Astrocyte (in vitro differentiated cells and primary cell): ENCODE measurements around the gene SRSF9. TPM values are rescaled to one million over a fixed set of nuclear protein-coding genes. Genes with fewer than 3 reads are reported as not detected.

Source experiments
- DNase-seq: peaks from one replicate; pipeline ENCODE4 v3.0.0-alpha.2; 2010; ENCODE audit warnings: low read depth
- FAIRE-seq: peaks from 2 replicates; lab custom pipeline; 2011; peaks lifted over from hg19 to GRCh38; lab: Jason Lieb, UNC
- H2AFZ ChIP-seq: 2 replicates; pipeline ENCODE4 v1.6.0; 2012; ENCODE audit warnings: low read depth, low read length, inconsistent platforms
- H3K27ac ChIP-seq: 2 replicates; pipeline ENCODE4 v1.5.1; 2011; ENCODE audit warnings: low read depth, low read length, inconsistent platforms
- H3K27me3 ChIP-seq: 2 replicates; pipeline ENCODE4 v1.6.0; 2011; ENCODE audit warnings: low read length, inconsistent platforms; ENCODE audit not compliant: insufficient read depth
- H3K36me3 ChIP-seq: 2 replicates; pipeline ENCODE4 v1.5.1; 2011; ENCODE audit warnings: low read length, inconsistent platforms; ENCODE audit not compliant: insufficient read depth
- H3K4me1 ChIP-seq: 2 replicates; pipeline ENCODE4 v1.5.1; 2011; ENCODE audit warnings: low read length, inconsistent platforms; ENCODE audit not compliant: insufficient read depth
- H3K4me2 ChIP-seq: 2 replicates; pipeline ENCODE4 v1.6.0; 2012; ENCODE audit warnings: low read length, inconsistent platforms
- H3K4me3 ChIP-seq: 2 replicates; pipeline ENCODE4 v1.5.1; 2011; ENCODE audit warnings: low read depth, mild to moderate bottlenecking, low read length, inconsistent platforms; ENCODE audit not compliant: insufficient read depth
- H3K79me2 ChIP-seq: 2 replicates; pipeline ENCODE4 v1.6.0; 2012; ENCODE audit warnings: mild to moderate bottlenecking, low read length, inconsistent platforms; ENCODE audit not compliant: insufficient read depth
- H3K9ac ChIP-seq: 2 replicates; pipeline ENCODE4 v1.6.0; 2012; ENCODE audit warnings: mild to moderate bottlenecking, low read length, inconsistent platforms
- H3K9me3 ChIP-seq: 2 replicates; pipeline ENCODE4 v1.5.1; 2012; ENCODE audit warnings: low read depth, mild to moderate bottlenecking, low read length, inconsistent platforms; ENCODE audit not compliant: insufficient read depth
- H4K20me1 ChIP-seq: 2 replicates; pipeline ENCODE4 v1.6.0; 2012; ENCODE audit warnings: low read length, inconsistent platforms; ENCODE audit not compliant: insufficient read depth
- H3K27ac Mint-ChIP-seq: one replicate; pipeline ENCODE4 v1.8.0; 2021; ENCODE audit warnings: mild to moderate bottlenecking, mixed read lengths; ENCODE audit not compliant: unreplicated experiment
- H3K27me3 Mint-ChIP-seq: one replicate; pipeline ENCODE4 v1.8.0; 2021; ENCODE audit warnings: low read depth, mixed read lengths; ENCODE audit not compliant: unreplicated experiment
- H3K36me3 Mint-ChIP-seq: one replicate; pipeline ENCODE4 v1.8.0; 2021; ENCODE audit warnings: low read depth, mixed read lengths; ENCODE audit not compliant: unreplicated experiment
- H3K4me1 Mint-ChIP-seq: one replicate; pipeline ENCODE4 v1.8.0; 2021; ENCODE audit warnings: low read depth, mixed read lengths; ENCODE audit not compliant: unreplicated experiment
- H3K4me3 Mint-ChIP-seq: one replicate; pipeline ENCODE4 v1.8.0; 2021; ENCODE audit warnings: mild to moderate bottlenecking, moderate library complexity, mixed read lengths; ENCODE audit not compliant: unreplicated experiment
- H3K9me3 Mint-ChIP-seq: one replicate; pipeline ENCODE4 v1.8.0; 2021; ENCODE audit warnings: mild to moderate bottlenecking, mixed read lengths; ENCODE audit not compliant: unreplicated experiment
- CTCF ChIP-seq: IDR thresholded peaks from 2 replicates; pipeline ENCODE4 v1.5.1; 2011; ENCODE audit warnings: low read depth, mild to moderate bottlenecking, inconsistent platforms, low read length, moderate library complexity; ENCODE audit not compliant: insufficient read depth
- EZH2 ChIP-seq: IDR thresholded peaks from 2 replicates; pipeline ENCODE4 v1.6.1; 2012; ENCODE audit warnings: mild to moderate bottlenecking, low read length, inconsistent platforms; ENCODE audit not compliant: insufficient read depth
- total RNA-seq: library from RNA; stranded (reverse); gene quantifications from 2 replicates; pipeline ENCODE4 v1.2.1, GENCODE V29; 2021

The SRSF9 gene
- total RNA-seq, 1 donor from 2014 or later, result 223 TPM

GRCh38 chr12:120416490-120417216 lies 52.9 kb downstream of the SRSF9 start:
- H3K4me3 Mint-ChIP-seq, result no peak overlapping the region
- H3K27ac Mint-ChIP-seq, result no peak overlapping the region
- Histone ChIP-seq H3K36me3 (no peaks in the 10 kb centered on the region), H2AFZ (no peak overlapping the region), H3K4me1 (no peaks in the 10 kb centered on the region), H3K4me3 (no peak overlapping the region), H3K9ac (no peak overlapping the region), H3K27ac (no peak overlapping the region), H3K27me3 (no peaks in the 10 kb centered on the region), H4K20me1 (no peaks in the 10 kb centered on the region), H3K9me3 (no peaks in the 10 kb centered on the region), H3K79me2 (no peaks in the 10 kb centered on the region), H3K4me2 (no peak overlapping the region)
- DNase-seq (no peak), FAIRE-seq (no peak)
- H3K27me3 Mint-ChIP-seq, result peaks cover 10% of the 10 kb centered on the region
- no peaks in the 10 kb centered on the region for H3K36me3 Mint-ChIP-seq
- no peaks in the 10 kb centered on the region for H3K9me3 Mint-ChIP-seq
- TF ChIP-seq EZH2, result no peak
- TF ChIP-seq CTCF, result no peak
- peaks cover 1% of the 10 kb centered on the region for H3K4me1 Mint-ChIP-seq

- Histone ChIP-seq H3K36me3 (no peaks in the 10 kb centered on the region), H3K4me1 (no peaks in the 10 kb centered on the region), H4K20me1 (no peaks in the 10 kb centered on the region), H3K27ac (no peak overlapping the region), H3K4me3 (no peak overlapping the region), H3K79me2 (no peaks in the 10 kb centered on the region), H3K9me3 (no peaks in the 10 kb centered on the region), H3K4me2 (no peak overlapping the region), H3K9ac (no peak overlapping the region), H2AFZ (peak overlapping the region; percentile 41), H3K27me3 (no peaks in the 10 kb centered on the region)
- H3K27ac Mint-ChIP-seq, result no peak overlapping the region
- peak overlapping the region; percentile 41 for H3K4me3 Mint-ChIP-seq
- H3K27me3 Mint-ChIP-seq, result peaks cover 10% of the 10 kb centered on the region
- TF ChIP-seq CTCF (no peak), EZH2 (no peak)
- FAIRE-seq (no peak), DNase-seq (no peak)
- no peaks in the 10 kb centered on the region for H3K36me3 Mint-ChIP-seq
- no peaks in the 10 kb centered on the region for H3K9me3 Mint-ChIP-seq
- H3K4me1 Mint-ChIP-seq, result peaks cover 1% of the 10 kb centered on the region
Measured at GRCh38 chr12:120413901-120414695, 55.5 kb downstream of the SRSF9 start.
